ENCODE results near the gene MAPK10.
A peak's percentile ranks its signal among the peaks of the same experiment; 100 is the strongest.
"Not testable (repeated sequence)": the region's sequence is repeated elsewhere in the genome, so short reads cannot be mapped to it uniquely, and the experiment has no call there.

MAPK10 gene

DNA sequence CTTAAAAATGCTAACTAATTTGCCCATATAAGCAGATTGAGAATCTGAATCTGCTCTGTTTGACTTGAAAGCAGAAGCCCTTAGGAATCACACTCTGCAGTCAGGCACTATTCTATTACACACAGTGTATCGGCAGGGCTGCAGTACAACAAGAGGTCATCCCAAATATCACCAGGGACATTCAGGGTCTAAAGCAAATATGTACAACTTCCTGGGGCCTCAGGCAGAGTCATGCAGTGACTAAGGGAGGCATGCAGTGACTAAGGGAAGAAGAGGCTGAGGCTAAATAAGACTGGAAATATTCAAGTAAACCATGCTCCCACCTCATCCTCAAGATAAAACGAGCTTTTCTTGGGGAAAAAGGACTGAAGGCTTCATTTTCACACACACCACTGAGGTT, 20.9 kb downstream of the MAPK10 start:
- peak; percentile 83 for DNase-seq (ENCODE audit: low read depth)

- no peak for DNase-seq (ENCODE audit: low read depth)
These were observed 21.3 kb downstream of the MAPK10 start for GRCh38 chr4:86338521-86338920.

DNA sequence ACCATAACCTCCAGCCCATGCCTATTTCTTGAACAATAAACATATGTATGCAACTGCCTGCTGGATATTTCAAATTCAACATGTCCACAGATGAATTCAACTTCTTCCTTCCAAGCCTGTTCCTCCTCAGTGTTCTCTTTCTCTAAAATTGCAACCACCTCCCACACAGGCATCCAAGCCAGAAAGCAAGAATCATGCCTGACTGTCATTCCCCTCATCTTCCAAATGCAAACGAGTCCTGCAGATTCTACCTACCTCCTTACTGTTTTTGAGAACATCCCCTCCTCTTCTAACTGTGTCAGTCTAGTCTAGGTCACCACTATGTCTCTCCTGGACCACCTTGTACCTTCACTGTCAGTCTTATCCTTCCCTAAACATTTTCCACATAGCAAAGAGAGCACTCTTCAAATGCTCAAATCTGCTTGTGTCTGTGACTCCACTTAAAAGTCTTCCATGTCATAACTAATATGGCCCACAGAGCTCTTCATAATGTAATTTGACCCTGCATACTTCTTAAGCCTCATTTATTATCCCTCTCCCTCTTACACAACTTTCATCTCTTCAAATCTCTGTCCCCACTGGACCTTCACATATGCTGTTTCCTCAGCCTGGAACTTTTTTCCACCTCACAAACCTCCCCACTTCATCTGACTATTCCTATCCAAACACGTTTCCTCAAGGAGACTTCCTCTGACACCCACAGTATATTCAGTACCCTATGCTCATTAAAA, 25.7 kb downstream of the MAPK10 start:
- DNase-seq (ENCODE audit: low read depth): no peak

GRCh38 chr4:86333236-86333635, 26.6 kb downstream of the MAPK10 start:
- DNase-seq (ENCODE audit: low read depth): no peak

DNA sequence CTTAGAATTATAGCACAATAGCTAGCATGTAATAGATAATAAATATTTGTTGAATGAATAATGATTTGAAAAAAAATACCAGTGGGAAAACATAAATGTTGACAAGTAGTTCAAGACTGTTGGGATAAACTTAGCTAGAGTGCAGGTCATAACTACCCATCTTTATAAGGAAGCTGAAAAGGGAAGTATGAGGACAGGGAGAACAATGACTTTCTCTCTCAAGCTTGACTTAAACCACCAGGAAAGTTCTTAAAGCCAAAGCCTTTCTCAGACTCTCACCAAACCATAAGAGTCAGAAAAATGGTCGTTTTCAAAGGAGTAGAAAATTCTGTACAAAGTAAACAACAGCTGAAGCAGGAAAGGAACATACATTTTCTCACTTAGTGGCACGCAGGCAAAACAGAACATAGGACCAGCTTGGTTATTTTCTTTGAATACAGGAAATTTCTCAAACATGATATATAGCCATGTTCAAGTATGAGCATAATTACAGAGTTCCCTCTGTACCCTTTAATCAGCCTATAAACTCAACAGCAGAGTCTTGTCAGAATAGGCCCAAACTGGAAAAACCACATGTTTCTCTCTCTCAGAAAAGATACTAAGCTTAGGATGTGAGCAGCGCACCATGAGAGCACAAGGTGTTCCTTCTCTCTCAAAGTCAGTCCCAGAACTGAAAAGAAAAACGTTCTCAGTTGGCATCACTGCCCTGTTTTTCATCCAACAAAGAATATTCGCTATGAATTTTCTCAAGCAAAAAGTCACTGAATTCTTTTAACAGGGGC, 28.7 kb downstream of the MAPK10 start:
- DNase-seq (ENCODE audit: low read depth): no peak

DNA sequence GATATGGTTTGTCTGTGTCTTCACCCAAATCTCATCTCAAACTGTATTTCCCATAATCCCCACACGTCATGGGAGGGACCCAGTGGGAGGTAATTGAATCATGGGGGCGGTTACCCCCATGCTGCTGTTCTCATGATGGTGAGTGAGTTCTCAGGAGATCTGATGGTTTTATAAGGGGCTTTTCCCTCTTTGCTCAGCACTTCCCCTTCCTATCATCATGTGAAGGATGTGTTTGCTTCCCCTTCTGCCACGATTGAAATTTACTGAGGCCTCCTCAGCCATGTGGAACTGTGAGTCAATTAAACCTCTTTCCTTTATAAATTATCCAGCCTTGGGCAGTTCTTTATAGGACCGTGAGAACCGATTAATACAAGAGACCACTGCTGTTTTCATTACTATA, 29.4 kb downstream of the MAPK10 start:
- DNase-seq (ENCODE audit: low read depth): not testable (repeated sequence)

- DNase-seq (ENCODE audit: low read depth): no peak
These were observed 30.4 kb downstream of the MAPK10 start for GRCh38 chr4:86329431-86329830.

DNA sequence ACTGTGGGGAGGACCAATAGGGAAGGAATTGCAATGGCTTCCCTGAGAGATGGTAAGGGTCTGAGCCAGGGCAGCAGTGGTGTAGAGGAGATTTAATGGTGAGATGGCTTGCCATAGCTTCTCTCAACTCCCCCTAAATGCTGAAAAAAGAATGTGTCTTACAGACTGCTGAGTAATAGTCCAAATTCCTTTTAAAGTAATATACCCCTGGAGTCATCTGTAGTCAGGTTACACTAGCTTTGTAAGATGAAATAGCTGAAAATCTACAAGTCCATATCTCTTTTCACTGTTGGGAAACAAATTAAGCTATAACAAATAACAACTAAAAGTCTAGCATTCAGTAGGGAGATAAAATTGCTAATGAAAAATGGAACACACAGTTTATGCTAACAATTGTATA, 33.5 kb downstream of the MAPK10 start:
- no peak for DNase-seq (ENCODE audit: low read depth)

DNA sequence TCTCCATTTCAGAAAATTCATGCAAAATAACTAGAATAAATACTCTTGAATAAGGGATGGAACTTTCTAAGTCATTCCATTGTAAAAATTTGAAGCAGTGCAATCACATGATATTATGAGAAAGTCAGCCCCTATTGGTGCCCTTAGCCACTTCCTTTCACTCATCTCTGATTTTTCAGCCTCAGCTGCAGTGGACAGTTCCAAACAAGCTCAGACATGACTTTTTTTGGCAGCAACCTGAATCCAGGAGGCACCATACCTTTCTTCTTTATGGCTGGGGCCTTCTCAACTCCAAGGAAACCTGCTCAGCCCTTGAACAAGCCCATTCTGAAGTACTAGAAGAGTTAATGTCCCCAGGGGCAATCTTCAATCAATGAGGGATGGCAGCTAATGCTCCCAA, 40.5 kb downstream of the MAPK10 start:
- DNase-seq (ENCODE audit: low read depth): no peak

DNA sequence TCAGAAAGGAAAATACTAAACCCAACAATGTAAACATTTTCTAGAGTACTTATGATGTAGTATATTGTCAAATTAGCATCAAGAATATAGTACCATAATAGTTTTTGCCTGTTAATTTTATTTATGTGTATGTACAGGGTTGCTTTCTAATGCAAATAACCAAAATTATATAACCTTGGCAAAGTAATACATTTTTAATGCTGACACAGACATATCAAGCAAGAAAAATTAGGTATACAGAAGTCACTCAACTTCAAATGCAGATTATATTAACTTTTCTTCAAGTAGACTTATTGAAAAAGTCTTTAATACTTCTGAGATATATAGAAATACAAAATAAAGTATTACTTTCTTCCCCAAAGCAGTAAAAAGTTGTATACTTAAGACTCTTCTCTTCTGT, 44.3 kb downstream of the MAPK10 start:
- DNase-seq (ENCODE audit: low read depth): no peak

- no peak for DNase-seq (ENCODE audit: low read depth)
These were observed 46.2 kb downstream of the MAPK10 start for GRCh38 chr4:86313656-86314055.

- no peak for DNase-seq (ENCODE audit: low read depth)
These were observed 52.4 kb downstream of the MAPK10 start for GRCh38 chr4:86307432-86307831.

GRCh38 chr4:86306816-86307215, 53.0 kb downstream of the MAPK10 start:
- DNase-seq (ENCODE audit: low read depth): no peak

DNA sequence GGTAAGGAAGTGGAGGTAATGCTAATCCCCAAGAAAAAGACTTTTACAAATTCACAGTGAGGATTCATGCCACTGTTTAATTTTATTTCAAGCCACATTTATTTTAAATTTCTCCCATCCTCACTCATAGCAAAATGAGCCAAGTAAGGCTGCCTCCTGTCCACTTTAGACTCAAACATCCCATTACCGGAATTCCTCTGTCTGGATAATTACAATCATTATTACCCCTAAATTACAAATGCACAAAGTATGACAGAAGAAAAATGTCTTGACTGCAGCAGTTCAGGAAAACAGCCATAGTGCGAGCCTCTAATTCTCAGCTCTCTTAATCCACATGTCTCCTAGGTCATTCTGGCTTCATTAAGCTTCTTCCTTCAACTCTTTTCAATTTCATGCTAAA, 57.0 kb downstream of the MAPK10 start:
- no peak for DNase-seq (ENCODE audit: low read depth)

DNA sequence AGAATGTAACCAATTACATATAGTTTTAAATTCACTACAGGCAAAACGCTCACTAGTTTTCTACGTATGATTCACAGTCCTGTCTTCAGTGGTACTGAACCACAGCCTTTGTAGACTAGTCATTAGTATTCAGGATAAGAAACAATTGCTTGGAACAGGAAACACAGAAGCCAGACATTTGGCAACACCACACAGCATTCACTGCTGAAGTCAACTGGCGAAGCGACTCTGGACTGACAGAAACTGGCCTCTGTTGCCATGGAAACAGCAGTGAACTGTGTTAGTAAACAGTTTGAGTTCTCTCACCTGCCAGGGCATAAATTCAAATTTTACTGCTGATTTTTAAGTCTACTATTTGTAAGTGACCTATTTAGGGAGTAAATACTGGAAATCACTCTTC, 57.6 kb downstream of the MAPK10 start:
- DNase-seq (ENCODE audit: low read depth): no peak

GRCh38 chr4:86300516-86300915, 59.3 kb downstream of the MAPK10 start:
- DNase-seq (ENCODE audit: low read depth): no peak

- no peak for DNase-seq (ENCODE audit: low read depth)
These were observed 63.0 kb downstream of the MAPK10 start for GRCh38 chr4:86296865-86297264.

DNA sequence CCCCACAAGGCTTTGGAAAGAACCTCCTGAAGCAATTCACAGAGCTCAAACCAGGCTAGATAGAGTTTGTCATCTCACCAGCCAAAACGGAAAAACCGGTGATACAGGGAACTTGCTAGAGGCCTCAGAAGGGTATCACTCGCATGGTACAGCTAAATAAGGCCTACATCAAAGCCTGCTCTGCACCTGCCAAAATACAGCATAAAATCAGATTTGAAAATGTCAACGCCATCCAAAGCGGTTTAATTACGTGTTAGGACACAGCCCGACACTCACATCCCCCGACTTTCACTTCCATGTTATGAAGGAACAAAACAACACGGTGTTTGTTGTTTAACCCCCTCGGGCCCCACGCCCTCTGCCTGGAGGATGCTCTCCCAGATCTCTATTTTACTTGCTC, 65.0 kb downstream of the MAPK10 start:
- DNase-seq (ENCODE audit: low read depth): no peak

- no peak for DNase-seq (ENCODE audit: low read depth)
These were observed 68.7 kb downstream of the MAPK10 start for GRCh38 chr4:86291180-86291579.

GRCh38 chr4:86286726-86287125, 73.1 kb downstream of the MAPK10 start:
- DNase-seq (ENCODE audit: low read depth): no peak

- DNase-seq (ENCODE audit: low read depth): no peak
These were observed 76.5 kb downstream of the MAPK10 start for GRCh38 chr4:86283371-86283770.

GRCh38 chr4:86280246-86280645, 79.6 kb downstream of the MAPK10 start:
- no peak for DNase-seq (ENCODE audit: low read depth)

- DNase-seq (ENCODE audit: low read depth): no peak
These were observed 80.4 kb downstream of the MAPK10 start for GRCh38 chr4:86279293-86279960.
